Measurements from ENCODE around the gene SPRING1.
A peak's percentile ranks its signal among the peaks of the same experiment; 100 is the strongest.
"Not testable (repeated sequence)": the region's sequence is repeated elsewhere in the genome, so short reads cannot be mapped to it uniquely, and the experiment has no call there.

The SPRING1 gene, protein sequence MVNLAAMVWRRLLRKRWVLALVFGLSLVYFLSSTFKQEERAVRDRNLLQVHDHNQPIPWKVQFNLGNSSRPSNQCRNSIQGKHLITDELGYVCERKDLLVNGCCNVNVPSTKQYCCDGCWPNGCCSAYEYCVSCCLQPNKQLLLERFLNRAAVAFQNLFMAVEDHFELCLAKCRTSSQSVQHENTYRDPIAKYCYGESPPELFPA

DNA sequence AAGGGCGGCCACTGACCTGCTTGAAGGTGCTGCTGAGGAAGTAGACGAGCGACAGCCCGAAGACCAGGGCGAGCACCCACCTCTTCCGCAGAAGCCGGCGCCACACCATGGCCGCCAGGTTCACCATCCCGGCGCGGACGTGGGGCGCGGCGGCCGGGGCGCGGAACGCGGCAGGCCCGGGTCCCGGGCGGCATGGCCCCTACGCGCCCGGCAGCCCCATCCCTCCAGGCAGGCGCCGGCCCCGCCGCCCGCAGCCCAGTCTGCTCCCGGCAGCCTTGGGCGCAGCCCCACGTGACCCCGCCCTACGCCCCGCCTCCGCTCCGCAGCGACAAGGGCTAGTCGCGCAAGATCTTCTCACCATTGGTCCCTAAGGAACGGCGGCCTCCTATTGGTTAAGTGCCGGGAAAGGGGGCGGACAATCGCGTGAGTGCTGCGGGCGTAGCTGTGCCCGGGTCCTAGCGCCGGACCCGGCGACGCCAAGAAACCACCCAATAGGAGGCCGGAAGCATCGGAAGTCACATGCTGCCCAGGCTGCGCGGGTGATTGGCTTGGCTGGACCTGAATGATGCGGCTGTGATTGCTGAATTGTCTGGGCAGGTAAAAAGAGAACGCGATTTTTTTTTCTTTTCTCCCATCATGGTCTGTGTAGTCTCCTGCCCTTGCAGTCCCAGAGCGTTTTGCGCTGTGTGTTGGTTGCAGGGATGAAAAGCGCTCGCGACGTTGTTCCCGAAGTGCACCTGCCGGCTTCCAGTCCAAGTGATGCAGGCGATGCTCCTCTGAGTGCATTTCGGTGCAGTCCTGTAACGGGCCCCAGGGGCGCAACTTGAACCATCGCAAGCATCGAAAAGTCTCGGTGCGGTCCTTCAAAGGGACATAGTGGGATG lies at the start of gene SPRING1, which contains the start of gene RNFT2:
Gene SPRING1, minus strand, starts transcription at position 296 of the 884 bp plus-strand sequence. Its CDS starts 169 bp downstream, at position 127.
Gene RNFT2, plus strand, starts transcription at position 542 of the 884 bp plus-strand sequence. CDS start 2,183 bp downstream, outside the sequence.
- DNase-seq (ENCODE audit: extremely low read depth in 1 of 2, low read depth in 1 of 2) = peak; percentile 98 to 99

DNA sequence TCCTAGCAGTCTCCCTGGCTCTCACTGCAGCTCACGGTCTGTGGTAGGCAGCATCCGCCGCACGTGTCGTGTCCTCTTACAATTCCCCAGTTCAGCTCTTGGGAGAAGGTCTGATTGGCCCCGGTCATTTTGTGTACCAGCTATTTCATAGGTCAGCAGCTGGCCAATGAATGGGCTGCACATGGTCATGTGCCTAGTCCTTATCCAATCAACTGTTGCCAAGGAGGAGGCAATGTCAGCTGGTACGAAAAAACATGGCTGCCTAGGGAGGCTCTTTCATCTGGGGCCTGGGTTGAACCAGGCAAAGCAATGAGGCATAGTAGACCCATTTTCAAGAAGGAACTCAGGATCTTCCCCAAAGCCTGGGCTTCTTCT lies 46.4 kb upstream of the SPRING1 start:
- no peak for DNase-seq (ENCODE audit: extremely low read depth in 1 of 2, low read depth in 1 of 2)

DNA sequence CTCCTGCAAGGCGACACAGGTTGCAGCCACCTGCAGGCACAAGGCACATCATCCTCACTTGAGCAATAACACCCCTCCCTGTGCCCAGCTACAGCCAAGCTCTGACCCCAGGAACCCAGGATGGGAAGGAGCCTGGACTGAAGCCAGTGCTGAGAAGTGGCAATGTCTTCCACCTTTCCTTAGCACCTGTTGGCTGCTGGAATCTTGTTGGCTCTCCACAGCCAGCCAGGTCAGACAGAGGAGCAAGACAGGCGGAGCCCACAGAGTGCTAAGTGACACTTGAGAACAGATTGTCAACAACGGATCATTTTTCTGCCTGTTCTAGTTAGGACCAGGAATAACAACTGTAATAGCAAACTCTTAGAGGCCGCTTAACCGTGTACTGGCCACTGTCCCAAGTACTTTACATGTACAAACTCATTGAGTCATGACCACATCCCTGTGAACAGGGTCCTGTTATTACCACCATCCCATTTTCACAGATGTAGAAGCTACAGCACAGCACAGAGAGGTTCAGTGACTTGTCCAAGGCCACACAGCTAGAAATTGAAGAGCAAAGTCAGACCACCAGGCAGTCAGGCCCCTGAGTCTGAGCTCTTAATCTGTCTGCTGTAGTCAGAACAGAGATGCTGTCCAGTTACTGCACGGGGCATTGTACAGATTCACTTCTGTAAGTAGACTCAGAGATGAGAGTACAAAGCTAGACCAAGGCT lies 45.8 kb upstream of the SPRING1 start:
- no peak for DNase-seq (ENCODE audit: extremely low read depth in 1 of 2, low read depth in 1 of 2)

DNA sequence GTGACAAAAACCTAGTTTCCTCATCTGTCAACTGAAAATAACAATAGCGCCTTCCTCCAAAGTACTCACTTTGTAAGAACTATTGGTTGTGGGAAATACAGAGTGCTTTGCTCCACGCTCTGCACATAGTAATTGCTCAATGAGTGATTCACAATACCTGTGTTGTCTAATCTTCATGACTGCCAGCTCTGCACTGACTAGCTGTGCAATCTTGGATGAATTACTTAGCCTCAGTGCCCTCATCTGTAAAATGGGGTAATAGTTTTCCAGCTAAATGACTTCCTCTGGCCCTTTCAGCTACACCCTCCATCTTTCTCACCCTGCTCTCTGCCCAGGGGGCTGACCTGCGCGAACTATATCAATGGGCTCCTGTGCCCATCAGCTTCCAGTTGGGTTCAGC lies 43.1 kb upstream of the SPRING1 start:
- DNase-seq (ENCODE audit: extremely low read depth in 1 of 2, low read depth in 1 of 2) = no peak

DNA sequence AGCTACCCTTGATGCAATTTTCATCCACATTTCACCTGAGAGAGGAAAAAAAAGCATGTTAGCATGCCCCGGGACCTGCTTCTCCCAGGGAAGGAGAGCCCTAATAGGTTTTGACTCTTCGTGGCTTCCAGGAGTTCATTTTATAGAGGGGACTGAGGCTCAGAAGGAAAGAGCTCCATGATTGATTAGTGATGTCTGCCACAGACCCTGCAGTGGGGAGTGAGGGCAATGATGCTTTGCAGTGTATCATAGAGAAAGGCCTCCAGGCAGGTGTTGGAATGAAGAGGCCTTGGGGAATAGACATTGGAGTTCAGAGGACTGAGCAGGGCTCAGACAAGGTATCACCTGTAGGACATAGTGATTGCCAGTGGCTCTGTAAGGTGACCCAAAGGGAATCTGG lies 41.7 kb upstream of the SPRING1 start:
- no peak for DNase-seq (ENCODE audit: extremely low read depth in 1 of 2, low read depth in 1 of 2)

DNA sequence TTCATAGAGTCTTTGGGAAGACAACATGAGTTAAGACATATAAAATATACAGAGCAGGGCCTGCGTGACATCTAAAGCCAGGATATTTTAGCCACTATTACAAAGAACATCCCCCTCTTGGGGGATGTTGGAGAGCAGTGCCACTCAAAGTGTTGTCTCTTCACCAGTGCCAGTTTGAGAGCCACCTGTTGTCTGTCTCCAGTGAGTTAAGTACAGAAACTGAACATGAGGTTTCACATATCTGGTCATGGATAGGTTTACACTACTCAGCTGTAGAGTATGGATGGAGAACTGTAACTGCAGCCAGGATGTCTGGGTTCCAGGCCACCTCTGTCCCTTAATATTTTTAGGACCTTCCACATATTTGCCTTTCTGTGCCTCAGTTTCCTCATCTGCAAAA lies 39.4 kb upstream of the SPRING1 start:
- no peak for DNase-seq (ENCODE audit: extremely low read depth in 1 of 2, low read depth in 1 of 2)

DNA sequence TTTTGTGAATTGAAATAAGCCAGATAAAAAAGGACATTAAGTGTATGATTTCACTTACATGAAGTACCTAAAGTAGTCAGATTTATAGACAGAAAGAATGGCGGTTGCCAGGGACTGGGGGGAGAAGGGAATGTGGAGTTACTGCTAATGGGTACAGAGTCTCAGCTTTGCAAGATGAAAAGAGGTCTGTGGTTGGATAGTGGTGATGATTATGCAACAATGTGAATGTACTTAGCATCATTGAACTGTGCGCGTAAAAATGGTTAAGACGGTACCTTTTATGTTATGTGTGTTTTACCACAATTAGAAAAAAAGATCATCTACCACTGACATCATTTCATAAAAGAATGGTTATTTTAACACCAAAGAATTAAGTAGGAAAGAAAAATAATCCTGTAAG lies 36.2 kb upstream of the SPRING1 start:
- DNase-seq (ENCODE audit: extremely low read depth in 1 of 2, low read depth in 1 of 2) = no peak

DNA sequence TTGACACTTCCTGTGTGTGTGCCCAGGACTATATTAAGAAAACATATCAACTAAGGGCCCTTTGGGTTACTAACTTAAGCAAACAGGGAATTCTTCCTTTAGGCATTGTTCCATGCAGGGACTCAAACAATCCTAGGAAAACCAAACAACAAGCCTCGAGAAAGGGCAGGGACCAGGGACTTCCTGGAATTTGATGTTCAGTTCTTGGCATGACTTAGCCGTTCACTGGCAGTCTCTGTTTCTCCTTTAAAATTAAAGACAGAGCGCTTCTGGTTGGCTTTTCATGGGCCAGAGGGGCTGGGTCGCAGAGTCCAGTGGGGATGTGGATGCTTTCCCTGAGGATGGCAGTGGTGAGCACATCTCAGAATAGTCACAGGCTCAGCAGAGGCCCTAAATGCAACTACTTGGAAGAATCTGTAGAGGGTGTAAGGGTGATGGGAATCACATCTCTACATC lies 35.4 kb upstream of the SPRING1 start:
- DNase-seq (ENCODE audit: extremely low read depth in 1 of 2, low read depth in 1 of 2) = no peak

DNA sequence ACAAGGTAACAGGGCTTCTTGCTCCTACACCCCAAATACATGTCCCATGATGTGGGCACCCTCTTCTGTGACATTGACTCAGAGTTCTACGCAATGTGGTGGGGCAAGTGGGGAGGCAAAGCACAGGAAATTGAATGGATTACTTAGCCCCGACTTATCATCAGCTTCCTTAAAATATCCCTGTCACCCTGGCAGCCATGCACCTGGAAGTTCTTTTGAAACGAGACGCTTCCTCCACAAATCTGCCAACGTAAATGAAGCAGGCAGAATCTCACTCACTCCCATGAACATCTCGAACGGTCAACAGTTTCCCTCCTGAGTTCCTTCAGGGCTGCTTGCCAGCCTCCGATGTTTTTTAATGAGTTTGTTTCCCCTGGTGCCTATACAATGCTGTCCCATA lies 33.8 kb upstream of the SPRING1 start:
- DNase-seq (ENCODE audit: extremely low read depth in 1 of 2, low read depth in 1 of 2) = no peak

DNA sequence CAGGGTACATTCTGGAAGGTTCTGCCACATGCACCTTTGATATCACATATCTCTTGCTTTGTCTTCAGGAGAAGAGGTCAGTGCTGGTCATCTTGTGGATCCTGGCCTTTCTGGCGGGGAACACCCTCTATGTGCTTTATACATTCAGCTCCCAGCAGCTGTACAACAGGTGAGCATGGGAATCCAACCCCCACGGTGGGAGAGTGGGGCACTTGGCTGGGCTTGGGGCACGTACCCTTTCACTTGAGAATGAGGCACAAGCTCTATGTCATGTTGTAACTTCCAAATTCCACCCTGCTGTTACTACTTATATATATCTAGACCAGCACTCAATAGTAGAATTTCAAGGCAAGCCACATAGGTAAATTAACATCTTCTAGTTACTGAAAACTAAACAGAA lies 28.9 kb upstream of the SPRING1 start:
- DNase-seq (ENCODE audit: extremely low read depth in 1 of 2, low read depth in 1 of 2) = no peak

DNA sequence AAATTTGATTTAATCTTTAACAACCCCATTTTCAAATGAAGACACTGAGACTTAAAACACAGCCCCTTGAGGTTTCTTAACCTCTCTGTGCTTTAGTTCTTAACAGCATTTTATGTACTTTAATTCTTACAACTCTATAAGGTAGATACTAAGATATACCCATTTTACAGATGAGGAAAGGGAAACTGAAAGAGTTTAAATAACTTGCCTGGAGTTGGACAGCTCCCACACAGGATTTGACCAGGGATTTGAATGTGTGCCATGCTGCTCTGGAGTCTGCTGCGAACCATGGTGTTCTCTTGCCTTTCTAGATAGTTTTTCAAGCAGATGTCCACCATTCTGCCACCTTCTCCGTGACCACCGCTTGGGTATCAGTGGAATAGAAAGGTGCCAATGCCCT lies 28.4 kb upstream of the SPRING1 start:
- no peak for DNase-seq (ENCODE audit: extremely low read depth in 1 of 2, low read depth in 1 of 2)

DNA sequence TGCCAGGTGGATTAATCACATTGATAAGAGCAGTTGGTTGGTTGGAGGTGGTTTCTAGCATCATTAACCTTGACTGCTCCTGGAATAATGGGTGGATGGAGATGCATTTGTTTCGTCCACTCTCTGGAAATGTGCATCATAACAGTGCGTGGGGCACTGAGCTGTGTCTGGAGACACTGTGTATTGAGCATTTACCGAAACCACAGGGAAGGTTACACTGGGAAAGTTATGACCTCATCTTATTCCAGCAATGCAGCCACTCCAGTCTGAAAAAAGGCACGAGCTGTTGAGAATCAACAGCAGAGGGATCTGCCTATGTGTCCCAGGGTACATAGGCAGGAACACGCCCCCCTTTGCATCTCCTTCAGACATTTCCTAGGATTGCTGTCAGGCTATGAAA lies 27.4 kb upstream of the SPRING1 start:
- DNase-seq (ENCODE audit: extremely low read depth in 1 of 2, low read depth in 1 of 2) = no peak

DNA sequence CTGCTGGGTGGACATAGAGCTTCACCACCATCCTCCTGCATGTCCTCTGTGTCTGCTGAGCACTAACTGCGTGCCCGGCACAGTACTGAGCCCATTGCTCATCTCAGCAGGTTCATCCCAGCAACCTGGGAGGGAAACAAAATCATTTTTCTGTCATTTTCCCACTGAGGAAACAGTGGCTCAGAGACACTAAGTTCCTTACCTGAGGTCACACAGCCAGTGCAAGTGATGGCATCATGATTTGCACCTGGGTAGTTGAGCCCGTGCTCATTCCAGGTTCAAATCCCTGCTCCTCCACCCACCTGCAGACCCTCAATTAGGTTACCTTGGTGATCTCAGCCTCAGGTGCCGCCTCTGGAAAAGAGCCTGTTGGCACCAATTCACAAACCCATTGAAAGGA lies 23.6 kb upstream of the SPRING1 start:
- DNase-seq (ENCODE audit: extremely low read depth in 1 of 2, low read depth in 1 of 2) = no peak

DNA sequence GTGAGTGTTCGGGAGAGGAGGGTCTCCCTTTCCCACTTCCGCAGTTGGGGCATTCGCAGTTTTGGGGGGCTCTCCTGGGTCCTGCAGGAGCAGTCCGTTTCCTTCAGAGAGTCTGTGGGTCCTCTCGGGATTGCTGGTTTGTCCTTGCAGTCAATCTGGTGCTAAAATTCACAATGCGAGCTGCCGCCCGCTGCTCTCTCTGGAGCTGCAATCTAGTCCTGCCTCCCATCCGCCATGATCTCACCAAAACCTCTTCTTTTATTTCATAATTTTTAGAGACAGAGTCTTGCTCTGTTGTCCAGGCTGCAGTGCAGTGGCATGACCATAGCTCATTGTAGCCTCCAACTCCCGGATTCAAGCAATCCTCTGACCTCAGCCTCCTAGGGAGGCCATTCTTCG lies 22.8 kb upstream of the SPRING1 start:
- DNase-seq (ENCODE audit: extremely low read depth in 1 of 2, low read depth in 1 of 2) = no peak

DNA sequence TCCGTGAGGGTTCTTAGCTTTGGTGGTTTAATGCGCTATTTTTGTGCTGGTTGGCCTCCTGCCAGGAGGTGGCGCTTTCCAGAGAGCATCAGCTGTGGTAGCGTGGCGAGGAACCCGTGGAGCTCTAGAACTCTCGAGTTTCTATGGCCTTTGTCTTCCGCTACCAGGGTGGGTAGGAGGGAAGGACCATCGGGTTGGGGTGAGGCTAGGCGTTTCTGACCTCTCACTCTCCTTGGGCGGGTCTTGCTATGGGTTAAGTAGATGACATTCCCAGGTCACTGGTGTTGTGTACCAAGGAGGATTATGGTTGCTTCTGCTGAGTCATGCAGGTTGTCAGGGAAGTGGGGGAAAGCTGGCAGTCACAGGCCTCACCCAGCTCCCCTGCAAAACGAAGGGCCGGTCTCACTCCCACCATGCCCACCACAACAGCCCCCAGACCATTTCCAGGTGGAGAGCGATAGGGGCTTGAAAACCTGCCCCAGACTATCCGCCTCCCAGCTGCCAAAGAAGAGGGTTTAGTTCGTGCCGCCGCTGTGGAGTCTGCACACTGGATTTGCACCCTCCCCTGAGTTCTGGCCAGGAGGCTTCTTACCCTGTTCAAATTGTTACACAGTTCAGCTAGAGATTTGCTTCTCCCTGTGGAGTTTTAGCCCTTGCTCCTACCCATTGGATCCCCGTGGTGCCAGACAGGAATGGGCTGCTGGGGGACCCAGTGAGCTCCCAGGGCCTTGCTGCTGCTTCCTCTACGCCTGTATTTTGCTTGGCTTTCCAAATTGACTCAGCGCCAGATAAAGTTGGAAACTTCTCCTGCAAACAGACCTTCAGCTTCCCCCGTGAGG lies 22.1 kb upstream of the SPRING1 start:
- DNase-seq (ENCODE audit: extremely low read depth in 1 of 2, low read depth in 1 of 2) = peak in 1 of 2 donors; percentile 4

DNA sequence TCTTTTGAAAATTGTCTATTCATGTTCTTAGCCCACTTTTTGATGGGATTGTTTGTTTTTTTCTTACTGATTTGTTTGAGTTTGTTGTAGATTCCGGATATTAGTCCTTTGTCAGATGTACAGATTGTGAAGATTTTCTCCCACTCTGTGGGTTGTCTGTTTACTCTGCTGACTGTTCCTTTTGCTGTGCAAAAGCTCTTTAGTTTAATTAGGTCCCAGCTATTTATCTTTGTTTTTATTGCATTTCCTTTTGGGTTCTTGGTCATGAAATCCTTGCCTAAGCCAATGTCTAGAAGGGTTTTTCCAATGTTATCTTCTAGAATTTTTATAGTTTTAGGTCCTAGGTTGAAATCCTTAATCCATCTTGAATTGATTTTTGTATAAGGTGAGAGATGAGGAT lies 16.9 kb upstream of the SPRING1 start:
- DNase-seq (ENCODE audit: extremely low read depth in 1 of 2, low read depth in 1 of 2) = not testable (repeated sequence)

DNA sequence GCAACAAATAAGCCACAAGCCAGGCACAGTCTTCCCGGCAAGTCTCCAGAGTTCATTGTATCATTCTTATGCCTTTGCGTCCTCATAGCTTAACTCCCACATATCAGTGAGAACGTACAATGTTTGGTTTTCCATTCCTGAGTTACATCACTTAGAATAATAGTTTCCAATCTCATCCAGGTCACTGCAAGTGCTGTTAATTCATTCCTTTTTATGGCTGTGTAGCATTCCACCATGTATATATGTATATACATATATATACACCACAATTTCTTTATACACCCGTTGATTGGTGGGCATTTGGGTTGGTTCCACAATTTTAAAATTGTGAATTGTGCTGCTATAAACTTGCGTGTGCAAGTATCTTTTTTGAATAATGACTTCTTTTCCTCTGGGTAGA lies 16.2 kb upstream of the SPRING1 start:
- DNase-seq (ENCODE audit: extremely low read depth in 1 of 2, low read depth in 1 of 2) = not testable (repeated sequence)

DNA sequence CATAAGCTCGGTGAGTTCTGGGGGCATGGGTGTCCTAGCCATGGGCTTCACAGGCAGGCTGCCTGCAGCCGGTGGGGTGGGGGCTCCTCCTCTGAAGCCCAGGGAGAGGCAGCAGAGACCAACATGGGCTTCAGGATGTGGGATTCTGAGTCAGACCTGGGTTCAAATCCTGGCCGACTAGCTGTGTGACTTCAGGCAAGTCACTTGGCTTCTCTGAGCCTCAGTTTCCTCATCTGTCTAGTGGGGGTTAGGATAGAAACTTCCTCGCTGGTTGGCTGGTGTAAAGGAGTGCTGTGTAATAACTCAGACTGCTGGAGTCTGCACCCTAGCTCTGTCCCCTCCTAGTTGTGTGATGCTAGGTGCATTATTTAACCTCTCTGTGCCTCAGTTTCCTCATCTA lies 12.4 kb upstream of the SPRING1 start:
- no peak for DNase-seq (ENCODE audit: extremely low read depth in 1 of 2, low read depth in 1 of 2)

DNA sequence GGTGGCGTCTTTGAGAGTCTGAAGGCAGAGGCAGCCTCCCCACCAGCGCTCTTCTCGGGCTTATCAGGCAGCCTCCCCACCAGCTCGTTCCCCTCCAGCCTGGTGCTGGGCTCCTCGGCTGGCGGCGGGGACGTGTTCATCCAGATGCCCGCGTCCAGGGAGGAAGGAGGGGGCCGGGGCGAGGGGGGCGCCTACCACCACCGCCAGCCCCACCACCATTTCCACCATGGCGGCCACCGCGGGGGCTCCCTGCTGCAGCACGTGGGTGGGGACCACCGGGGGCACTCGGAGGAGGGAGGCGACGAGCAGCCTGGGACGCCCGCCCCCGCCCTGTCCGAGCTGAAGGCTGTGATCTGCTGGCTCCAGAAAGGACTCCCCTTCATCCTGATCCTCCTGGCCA lies 12.0 kb upstream of the SPRING1 start:
- DNase-seq (ENCODE audit: extremely low read depth in 1 of 2, low read depth in 1 of 2) = no peak

DNA sequence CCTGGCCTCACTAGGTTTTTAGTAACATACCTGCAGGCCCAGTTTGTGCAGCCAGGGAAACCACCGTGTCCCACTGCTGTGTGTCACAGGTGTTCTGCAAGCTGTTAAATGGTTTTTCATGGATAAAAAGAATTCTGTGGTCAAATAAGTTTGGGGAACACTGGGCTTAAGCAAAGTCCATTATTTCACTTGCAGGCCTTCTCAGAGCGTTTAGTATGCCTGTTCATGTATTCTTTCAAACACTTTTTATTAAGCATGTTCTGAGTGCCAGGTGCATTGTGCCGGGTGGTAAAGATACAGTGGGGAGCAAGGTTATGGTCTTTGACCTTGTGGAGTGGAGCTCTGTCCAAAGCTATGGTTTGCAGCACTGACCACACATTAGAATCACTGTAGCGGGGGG lies 7.7 kb upstream of the SPRING1 start:
- no peak for DNase-seq (ENCODE audit: extremely low read depth in 1 of 2, low read depth in 1 of 2)

DNA sequence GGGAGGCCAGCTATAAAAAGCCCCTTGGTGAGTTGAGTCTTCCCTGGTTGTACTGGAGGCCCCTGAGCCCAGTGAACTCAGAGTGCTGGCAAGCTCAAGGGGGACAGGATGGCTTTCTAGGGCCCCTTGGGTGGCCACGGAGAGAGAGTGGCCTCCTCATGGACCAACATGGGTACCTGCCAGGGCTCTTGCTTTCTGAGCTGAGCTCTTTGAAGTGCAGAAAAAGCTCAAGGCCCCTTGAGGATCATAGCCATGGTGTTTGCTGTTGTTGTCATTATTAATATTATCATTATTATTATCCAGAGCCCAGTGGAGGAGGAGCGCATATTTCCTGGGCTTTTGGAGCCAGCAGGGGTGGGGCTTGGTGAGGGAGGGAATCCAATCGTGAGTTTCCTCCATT lies 6.9 kb upstream of the SPRING1 start:
- no peak for DNase-seq (ENCODE audit: extremely low read depth in 1 of 2, low read depth in 1 of 2)
